GM12878 (cell line): ENCODE measurements around the gene MAP3K10.

Experiments
- BRCA1 ChIP-seq: IDR thresholded peaks from 2 replicates; pipeline ENCODE4 v1.6.1; 2011; ENCODE audit warnings: low read depth, low read length, improper control_type of control experiment
- CBFB ChIP-seq: IDR thresholded peaks from 2 replicates; pipeline ENCODE4 v1.6.1; 2016; ENCODE audit warnings: antibody characterized with exemption, low read depth
- FOXK2 ChIP-seq: fragments of 450-650 bp; IDR thresholded peaks from 2 replicates; pipeline ENCODE4 v1.6.1; 2017; ENCODE audit warnings: mild to moderate bottlenecking, moderate library complexity
- PAX5 ChIP-seq: IDR thresholded peaks from 2 replicates; pipeline ENCODE4 v1.6.1; 2011; ENCODE audit warnings: low read depth, low read length, borderline replicate concordance
- TF ChIP-seq, protein P1 (sequence below), 3 experiments: IDR thresholded peaks in 2 of 3; conservative IDR thresholded peaks in 1 of 3; 2 replicates each; pipeline ENCODE4 v1.5.1; 2011; ENCODE audit warnings: low read depth in 3 of 3, low read length in 3 of 3, mild to moderate bottlenecking in 3 of 3, control low read depth in 2 of 3, moderate library complexity in 2 of 3, inconsistent platforms in 1 of 3, mixed read lengths in 1 of 3; ENCODE audit not compliant: control insufficient read depth in 2 of 3, insufficient read depth in 1 of 3; ENCODE audit errors: extremely low read depth in 1 of 3
- TF ChIP-seq, protein P2 (sequence below): fragments of 450-650 bp; IDR thresholded peaks from 2 replicates; pipeline ENCODE4 v1.6.1; 2018; ENCODE audit warnings: mild to moderate bottlenecking, low read depth, moderate library complexity; ENCODE audit not compliant: partially characterized antibody
- TF ChIP-seq, protein P3 (sequence below): IDR thresholded peaks from 2 replicates; pipeline ENCODE4 v1.6.1; 2011; ENCODE audit warnings: borderline replicate concordance, low read depth, mild to moderate bottlenecking, moderate library complexity, low read length; ENCODE audit not compliant: insufficient read depth, poor library complexity, severe bottlenecking
- TF ChIP-seq, protein P4 (sequence below): IDR thresholded peaks from 2 replicates; pipeline ENCODE4 v1.6.1; 2012; ENCODE audit warnings: low read depth, low read length, improper control_type of control experiment

DNA sequence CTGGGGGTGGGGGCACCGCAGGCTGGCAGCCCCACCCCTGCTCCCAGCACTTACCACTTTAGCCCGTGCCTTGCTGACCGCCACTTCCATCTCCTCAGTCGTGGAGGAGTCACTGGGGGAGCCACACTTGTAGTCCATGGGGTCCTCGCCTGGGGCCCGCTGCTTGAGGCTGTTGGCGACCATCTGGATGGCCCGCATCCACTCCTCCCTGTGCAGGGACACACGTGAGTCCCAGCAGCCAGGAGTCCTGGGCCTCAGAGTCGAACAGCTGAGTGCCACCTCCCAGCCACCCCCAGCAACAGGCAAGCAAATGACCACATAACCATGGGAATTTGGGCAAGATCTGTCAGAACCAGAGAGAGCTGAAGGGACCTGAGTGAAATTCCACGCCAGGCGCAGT lies 51.3 kb downstream of the MAP3K10 start:
- no peak for TF ChIP-seq PAX5
- TF ChIP-seq, protein P1, sequence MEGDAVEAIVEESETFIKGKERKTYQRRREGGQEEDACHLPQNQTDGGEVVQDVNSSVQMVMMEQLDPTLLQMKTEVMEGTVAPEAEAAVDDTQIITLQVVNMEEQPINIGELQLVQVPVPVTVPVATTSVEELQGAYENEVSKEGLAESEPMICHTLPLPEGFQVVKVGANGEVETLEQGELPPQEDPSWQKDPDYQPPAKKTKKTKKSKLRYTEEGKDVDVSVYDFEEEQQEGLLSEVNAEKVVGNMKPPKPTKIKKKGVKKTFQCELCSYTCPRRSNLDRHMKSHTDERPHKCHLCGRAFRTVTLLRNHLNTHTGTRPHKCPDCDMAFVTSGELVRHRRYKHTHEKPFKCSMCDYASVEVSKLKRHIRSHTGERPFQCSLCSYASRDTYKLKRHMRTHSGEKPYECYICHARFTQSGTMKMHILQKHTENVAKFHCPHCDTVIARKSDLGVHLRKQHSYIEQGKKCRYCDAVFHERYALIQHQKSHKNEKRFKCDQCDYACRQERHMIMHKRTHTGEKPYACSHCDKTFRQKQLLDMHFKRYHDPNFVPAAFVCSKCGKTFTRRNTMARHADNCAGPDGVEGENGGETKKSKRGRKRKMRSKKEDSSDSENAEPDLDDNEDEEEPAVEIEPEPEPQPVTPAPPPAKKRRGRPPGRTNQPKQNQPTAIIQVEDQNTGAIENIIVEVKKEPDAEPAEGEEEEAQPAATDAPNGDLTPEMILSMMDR (IDR thresholded peaks at IDR 0.05 in 2 of 3, conservative IDR thresholded peaks at IDR 0.05 in 1 of 3; ENCODE audit: control insufficient read depth in 2 of 3, extremely low read depth in 1 of 3, insufficient read depth in 1 of 3, low read depth in 3 of 3, low read length in 3 of 3), result no peak
- no peak for TF ChIP-seq CBFB
- no peak for TF ChIP-seq BRCA1
- TF ChIP-seq, protein P2, sequence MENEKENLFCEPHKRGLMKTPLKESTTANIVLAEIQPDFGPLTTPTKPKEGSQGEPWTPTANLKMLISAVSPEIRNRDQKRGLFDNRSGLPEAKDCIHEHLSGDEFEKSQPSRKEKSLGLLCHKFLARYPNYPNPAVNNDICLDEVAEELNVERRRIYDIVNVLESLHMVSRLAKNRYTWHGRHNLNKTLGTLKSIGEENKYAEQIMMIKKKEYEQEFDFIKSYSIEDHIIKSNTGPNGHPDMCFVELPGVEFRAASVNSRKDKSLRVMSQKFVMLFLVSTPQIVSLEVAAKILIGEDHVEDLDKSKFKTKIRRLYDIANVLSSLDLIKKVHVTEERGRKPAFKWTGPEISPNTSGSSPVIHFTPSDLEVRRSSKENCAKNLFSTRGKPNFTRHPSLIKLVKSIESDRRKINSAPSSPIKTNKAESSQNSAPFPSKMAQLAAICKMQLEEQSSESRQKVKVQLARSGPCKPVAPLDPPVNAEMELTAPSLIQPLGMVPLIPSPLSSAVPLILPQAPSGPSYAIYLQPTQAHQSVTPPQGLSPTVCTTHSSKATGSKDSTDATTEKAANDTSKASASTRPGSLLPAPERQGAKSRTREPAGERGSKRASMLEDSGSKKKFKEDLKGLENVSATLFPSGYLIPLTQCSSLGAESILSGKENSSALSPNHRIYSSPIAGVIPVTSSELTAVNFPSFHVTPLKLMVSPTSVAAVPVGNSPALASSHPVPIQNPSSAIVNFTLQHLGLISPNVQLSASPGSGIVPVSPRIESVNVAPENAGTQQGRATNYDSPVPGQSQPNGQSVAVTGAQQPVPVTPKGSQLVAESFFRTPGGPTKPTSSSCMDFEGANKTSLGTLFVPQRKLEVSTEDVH, result no peak
- no peak for TF ChIP-seq FOXK2
- TF ChIP-seq, protein P3, sequence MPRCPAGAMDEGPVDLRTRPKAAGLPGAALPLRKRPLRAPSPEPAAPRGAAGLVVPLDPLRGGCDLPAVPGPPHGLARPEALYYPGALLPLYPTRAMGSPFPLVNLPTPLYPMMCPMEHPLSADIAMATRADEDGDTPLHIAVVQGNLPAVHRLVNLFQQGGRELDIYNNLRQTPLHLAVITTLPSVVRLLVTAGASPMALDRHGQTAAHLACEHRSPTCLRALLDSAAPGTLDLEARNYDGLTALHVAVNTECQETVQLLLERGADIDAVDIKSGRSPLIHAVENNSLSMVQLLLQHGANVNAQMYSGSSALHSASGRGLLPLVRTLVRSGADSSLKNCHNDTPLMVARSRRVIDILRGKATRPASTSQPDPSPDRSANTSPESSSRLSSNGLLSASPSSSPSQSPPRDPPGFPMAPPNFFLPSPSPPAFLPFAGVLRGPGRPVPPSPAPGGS, result no peak
- TF ChIP-seq, protein P4, sequence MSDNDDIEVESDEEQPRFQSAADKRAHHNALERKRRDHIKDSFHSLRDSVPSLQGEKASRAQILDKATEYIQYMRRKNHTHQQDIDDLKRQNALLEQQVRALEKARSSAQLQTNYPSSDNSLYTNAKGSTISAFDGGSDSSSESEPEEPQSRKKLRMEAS, result no peak
